ENCODE data around the gene MINK1. TPM values are rescaled to one million over a fixed set of nuclear protein-coding genes. Genes with fewer than 3 reads are reported as not detected.

MINK1 gene
- total and polyA plus RNA-seq, 7 donors = 8.9 to 23.8 (median 19.2) TPM

DNA sequence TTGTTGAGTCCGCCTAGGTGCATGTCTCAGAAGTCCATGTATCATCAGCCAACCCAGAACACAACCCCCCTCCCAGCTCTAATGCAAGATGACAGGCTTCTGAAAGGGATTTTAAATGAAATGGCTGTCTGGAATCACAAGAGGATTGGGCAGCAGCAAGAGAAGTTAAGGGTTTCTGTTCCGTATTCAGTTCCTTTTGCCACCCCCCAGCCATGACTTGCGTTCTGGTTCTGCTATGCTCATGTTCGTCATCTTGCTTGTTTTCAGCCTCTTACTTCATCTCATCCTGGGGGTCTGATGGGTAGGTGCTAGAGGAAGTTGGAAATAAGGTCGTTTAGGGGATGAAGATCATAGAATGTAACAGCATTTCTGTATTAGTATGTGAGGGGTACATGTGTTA, 12.0 kb downstream of the MINK1 start:
- Histone ChIP-seq H3K36me3 (ENCODE audit: insufficient read depth in 1 of 2, low read depth in 1 of 2) (no peaks in the 10 kb centered on the region), H3K4me1 (peaks cover 8% of the 10 kb centered on the region), H3K4me3 (no peak overlapping the region), H3K9me3 (no peaks in the 10 kb centered on the region), H3K27me3 (ENCODE audit: insufficient read depth in 3 of 3, low read length in 2 of 3) (no peaks in the 10 kb centered on the region), H3K27ac (no peak overlapping the region)
- 84 to 87% (median 84%) methylated on average over 5 of the region's 5 CpGs for WGBS, 3 donors
- no peak for ATAC-seq
- DNase-seq = no peak
- intact Hi-C loops (cut with DNase I) = no loop called here
- TF ChIP-seq, protein P1, sequence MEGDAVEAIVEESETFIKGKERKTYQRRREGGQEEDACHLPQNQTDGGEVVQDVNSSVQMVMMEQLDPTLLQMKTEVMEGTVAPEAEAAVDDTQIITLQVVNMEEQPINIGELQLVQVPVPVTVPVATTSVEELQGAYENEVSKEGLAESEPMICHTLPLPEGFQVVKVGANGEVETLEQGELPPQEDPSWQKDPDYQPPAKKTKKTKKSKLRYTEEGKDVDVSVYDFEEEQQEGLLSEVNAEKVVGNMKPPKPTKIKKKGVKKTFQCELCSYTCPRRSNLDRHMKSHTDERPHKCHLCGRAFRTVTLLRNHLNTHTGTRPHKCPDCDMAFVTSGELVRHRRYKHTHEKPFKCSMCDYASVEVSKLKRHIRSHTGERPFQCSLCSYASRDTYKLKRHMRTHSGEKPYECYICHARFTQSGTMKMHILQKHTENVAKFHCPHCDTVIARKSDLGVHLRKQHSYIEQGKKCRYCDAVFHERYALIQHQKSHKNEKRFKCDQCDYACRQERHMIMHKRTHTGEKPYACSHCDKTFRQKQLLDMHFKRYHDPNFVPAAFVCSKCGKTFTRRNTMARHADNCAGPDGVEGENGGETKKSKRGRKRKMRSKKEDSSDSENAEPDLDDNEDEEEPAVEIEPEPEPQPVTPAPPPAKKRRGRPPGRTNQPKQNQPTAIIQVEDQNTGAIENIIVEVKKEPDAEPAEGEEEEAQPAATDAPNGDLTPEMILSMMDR (IDR thresholded peaks at IDR 0.05) = no peak

DNA sequence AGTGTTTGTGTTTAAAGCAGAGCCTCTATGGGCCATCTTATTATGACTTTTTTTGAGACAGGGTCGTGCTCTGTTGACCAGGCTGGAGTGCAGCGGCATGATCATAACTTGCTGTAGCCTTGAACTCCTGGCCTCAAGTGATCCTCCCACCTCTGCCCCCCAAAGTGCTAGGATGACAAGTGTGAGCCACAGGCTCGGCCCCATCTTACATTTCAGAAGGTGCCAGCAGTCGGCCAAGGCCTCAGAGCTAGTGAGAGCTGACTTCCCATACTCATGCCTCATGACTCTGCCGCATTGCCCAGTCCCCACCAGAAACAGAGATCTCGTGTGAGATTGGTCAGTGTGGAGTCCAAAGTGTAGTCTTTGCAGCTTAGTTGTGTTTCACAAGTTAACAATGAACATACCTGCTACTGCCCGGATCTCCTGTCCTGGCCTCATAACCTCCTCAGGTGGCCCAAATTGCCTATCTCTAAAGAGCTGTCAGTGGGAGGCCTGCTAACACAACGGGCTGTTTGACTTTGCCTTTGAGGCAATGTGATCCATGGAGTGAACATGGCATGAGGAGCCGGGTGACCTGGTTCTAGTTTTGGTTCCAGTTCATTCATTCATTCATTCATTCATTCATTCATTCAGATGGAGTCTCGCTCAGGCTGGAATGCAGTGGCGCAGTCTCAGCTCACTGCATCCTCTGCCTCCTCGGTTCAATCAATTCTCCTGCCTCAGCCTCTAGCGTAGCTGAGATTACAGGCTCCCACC, 13.7 kb downstream of the MINK1 start:
- no peaks in the 10 kb centered on the region for H3K27me3 ChIP-seq (ENCODE audit: insufficient read depth in 3 of 3, low read length in 2 of 3)
- H3K36me3 ChIP-seq (ENCODE audit: insufficient read depth in 1 of 2, low read depth in 1 of 2) = no peaks in the 10 kb centered on the region
- TF ChIP-seq, protein P1 (IDR thresholded peaks at IDR 0.05) = no peak
- no peak for DNase-seq
- no peak for ATAC-seq
- no peak overlapping the region for H3K4me3 ChIP-seq
- H3K27ac ChIP-seq = no peak overlapping the region
- H3K9me3 ChIP-seq = no peaks in the 10 kb centered on the region
- WGBS, 3 donors = 80 to 89% (median 87%) methylated on average over 13 of the region's 13 CpGs
- peaks cover 9% of the 10 kb centered on the region for H3K4me1 ChIP-seq
- intact Hi-C loops (cut with DNase I) = no loop called here

DNA sequence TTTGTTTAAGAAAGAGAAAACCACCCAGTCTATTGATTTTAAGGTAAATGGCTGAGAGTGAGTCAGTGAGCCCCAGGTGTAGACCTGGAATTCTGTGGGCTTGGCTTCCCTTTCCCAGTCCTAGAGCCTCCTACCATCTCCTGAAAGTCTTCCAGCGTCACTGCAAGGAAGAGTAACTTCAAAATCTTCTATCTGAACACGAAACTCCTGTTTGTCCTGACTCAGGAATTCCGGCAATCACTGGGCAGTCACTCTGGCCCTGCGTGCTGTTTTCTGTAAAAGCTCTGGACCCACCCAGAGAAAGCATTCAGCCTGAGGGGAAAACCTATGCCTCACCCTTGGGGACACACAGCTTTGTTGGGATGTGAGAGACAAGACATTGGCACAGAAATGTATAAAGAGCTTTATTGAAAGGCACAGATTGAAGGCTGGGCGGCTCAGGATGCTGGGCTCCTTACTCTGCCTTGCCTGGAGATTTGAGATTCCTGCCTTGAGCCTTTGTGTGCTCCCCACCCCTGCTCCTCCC, 15.9 kb downstream of the MINK1 start:
- Histone ChIP-seq H3K9me3 (no peaks in the 10 kb centered on the region), H3K36me3 (ENCODE audit: insufficient read depth in 1 of 2, low read depth in 1 of 2) (no peaks in the 10 kb centered on the region), H3K4me1 (peaks cover 9% of the 10 kb centered on the region), H3K27ac (no peak overlapping the region), H3K4me3 (no peak overlapping the region), H3K27me3 (ENCODE audit: insufficient read depth in 3 of 3, low read length in 2 of 3) (no peaks in the 10 kb centered on the region)
- DNase-seq (no peak), ATAC-seq (no peak)
- TF ChIP-seq, protein P1 (IDR thresholded peaks at IDR 0.05) = no peak
- intact Hi-C loops (cut with DNase I) = no loop called here
- 76 to 89% (median 88%) methylated on average over 5 of the region's 5 CpGs for WGBS, 3 donors

DNA sequence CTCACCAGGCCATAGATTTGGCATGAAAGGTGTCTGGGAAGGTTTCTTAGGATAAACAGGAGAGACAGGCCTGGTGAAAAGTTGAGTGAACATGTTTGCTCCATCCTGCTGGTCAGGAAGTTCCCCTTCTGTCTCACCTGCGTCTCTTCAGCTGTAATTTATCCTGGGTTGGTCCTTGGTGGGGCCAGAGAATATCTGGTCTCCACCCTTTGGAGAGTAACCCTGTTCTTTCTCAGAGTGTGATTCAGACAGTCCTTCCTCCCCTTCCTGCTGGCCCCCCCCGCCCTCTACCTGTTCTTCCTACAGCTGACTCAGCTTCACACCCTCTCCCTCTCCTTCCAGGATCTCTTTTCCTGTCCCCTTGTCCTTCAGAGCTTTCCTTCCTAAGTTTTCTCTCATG, 17.1 kb downstream of the MINK1 start:
- no peak for DNase-seq
- Histone ChIP-seq H3K36me3 (ENCODE audit: insufficient read depth in 1 of 2, low read depth in 1 of 2) (no peaks in the 10 kb centered on the region), H3K4me3 (no peak overlapping the region), H3K27me3 (ENCODE audit: insufficient read depth in 3 of 3, low read length in 2 of 3) (no peaks in the 10 kb centered on the region), H3K27ac (no peak overlapping the region), H3K9me3 (no peaks in the 10 kb centered on the region), H3K4me1 (peaks cover 9% of the 10 kb centered on the region)
- WGBS, 3 donors = 82 to 87% (median 86%) methylated on average over 2 of the region's 2 CpGs
- intact Hi-C loops (cut with DNase I) = no loop called here
- ATAC-seq = no peak
- TF ChIP-seq, protein P1 (IDR thresholded peaks at IDR 0.05) = no peak

Data from psoas muscle (tissue), 8 donors.